ENCODE results near the gene CDKN2D.

CDKN2D gene

DNA sequence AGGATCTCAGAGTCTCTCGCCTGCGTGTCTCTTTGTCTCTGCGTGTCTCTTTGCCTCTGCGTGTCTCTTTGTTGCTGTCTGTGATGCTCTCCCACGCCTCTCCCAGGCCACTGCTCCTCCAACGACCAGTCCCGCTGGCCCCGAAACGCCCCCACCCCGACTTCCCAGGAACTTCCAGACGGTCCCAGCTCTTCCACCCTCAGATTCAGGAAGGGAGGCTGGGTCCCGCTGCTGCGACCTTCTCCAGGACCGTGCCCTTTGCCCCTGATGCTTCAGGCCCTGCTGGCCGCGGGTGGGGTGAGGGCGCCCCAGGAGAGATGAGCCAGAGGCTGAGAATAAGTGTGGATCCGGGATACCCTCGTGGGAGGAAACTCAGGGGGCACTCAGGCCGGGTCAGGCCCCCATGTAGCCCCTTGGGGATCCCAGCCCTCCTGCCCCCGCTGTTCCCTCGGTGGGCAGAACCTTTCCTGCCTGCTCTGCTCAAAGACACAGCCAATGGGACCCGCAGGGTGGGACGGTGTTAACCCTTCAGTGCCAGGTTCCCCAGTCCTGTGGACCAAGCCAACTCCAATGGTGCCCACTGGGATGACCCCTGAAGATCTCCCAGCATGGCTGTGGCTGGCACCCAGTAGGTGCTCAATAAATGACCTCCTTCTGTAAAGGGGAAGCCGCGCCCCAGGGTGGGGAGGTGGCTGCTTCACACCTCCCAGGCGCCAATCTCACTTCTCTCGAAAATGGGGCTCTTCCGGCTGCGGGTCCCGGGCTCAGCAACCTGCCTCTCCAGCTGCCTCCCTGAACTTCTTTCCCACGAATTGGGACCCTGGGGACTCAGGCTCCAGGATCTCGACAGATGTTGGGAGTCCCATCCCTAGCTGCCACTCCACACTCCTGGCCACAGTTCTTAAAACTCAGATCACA lies 50.1 kb downstream of the CDKN2D start:
- DNase-seq = no peak

GRCh38 chr19:10517760-10518443 lies 50.9 kb downstream of the CDKN2D start:
- DNase-seq = no peak

DNA sequence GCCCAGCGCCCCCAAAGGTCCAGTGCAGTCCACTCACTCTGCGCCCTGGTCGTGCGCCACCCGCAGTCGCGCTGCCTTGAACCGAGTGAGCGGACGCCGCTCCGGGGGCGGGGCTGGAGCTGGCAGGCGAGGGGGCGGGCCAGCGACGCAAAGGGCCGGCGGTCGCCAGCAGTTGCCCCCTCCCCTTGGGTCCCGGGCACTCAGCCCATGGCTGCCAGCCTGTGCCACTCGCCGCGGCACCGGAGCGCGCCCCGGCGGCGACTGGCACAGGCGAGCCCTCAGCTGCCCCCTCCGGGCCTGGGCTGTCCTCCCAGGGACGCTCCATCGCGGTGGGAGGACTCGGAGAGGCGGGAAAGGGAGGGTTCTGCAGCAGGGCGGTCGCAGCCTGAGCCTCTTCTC lies 51.4 kb downstream of the CDKN2D start, which contains the start of gene S1PR5:
TSS of gene S1PR5 (minus strand) at position 87 of the 399 bp plus-strand sequence. CDS start 2,436 bp downstream, outside the sequence.
- no peak for DNase-seq

- DNase-seq = no peak
Observed at GRCh38 chr19:10516671-10517286, 52.0 kb downstream of the CDKN2D start.

Data from activated CD4-positive, alpha-beta T cell treated with anti-CD3 and anti-CD28 coated beads for 1 hour (primary cell).